HepG2 (cell line): ENCODE results near the gene ZNF770. TPM values are rescaled to one million over a fixed set of nuclear protein-coding genes. Genes with fewer than 3 reads are reported as not detected.

Experiments
- ATAC-seq: fragments of 200-7000 bp; cut with Tn5 transposase; 3 replicates; pipeline ENCODE4 v1.9.1; 2020; ENCODE audit warnings: mild to moderate bottlenecking, moderate library complexity
- BruUV-seq: library from RNA; stranded (reverse); fragments of 400-500 nt; replicated peaks from 2 replicates; lab custom pipeline; 2021; lab: Mats Ljungman, UMichigan
- CTCF ChIA-PET: fragments of 300-600 bp; formaldehyde crosslinking; extraction: SDS; loops from one replicate; lab custom pipeline; 2021; ENCODE audit warnings: low total read pairs, inconsistent platforms, low intra/inter-chr PET ratio; lab: Yijun Ruan, JAX
- POLR2A ChIA-PET: fragments of 350-600 bp; sonication (Branson Sonifier 250); formaldehyde crosslinking; loops from one replicate; lab custom pipeline; 2020; ENCODE audit warnings: antibody characterized with exemption, inconsistent platforms; lab: Yijun Ruan, JAX
- DNase-seq: peaks from one replicate; pipeline ENCODE4 v3.0.0-alpha.2; 2015; ENCODE audit warnings: low spot score
- FAIRE-seq: peaks from 3 replicates; lab custom pipeline; 2011; peaks lifted over from hg19 to GRCh38; lab: Jason Lieb, UNC
- H2AFZ ChIP-seq: one replicate; pipeline ENCODE4 v1.6.1; 2011; ENCODE audit warnings: low read length, inconsistent platforms
- H3K27ac ChIP-seq: fragments of 300-600 bp; 3 replicates; pipeline ENCODE4 v1.8.0; 2011; ENCODE audit warnings: mixed run types, mild to moderate bottlenecking, mixed read lengths, low read length, inconsistent platforms; ENCODE audit not compliant: insufficient read depth; ENCODE audit errors: extremely low read length
- H3K27me3 ChIP-seq, 2 experiments: fragments of 200-600 bp in 1 of 2; 2 replicates in 1 of 2; 3 replicates in 1 of 2; pipeline versions ENCODE4 v1.6.0 to v1.8.0; 2011; ENCODE audit warnings: low read length in 2 of 2, mild to moderate bottlenecking in 2 of 2, moderate library complexity in 2 of 2, inconsistent platforms in 1 of 2; ENCODE audit not compliant: insufficient read depth in 2 of 2, control insufficient read depth in 1 of 2
- H3K36me3 ChIP-seq, 2 experiments: fragments of 200-600 bp in 1 of 2; replicated peaks in 1 of 2; 2 replicates in 1 of 2; 3 replicates in 1 of 2; pipeline versions ENCODE4 v1.5.1 to v1.8.0; 2011; ENCODE audit warnings: low read length in 2 of 2, inconsistent platforms in 1 of 2; ENCODE audit not compliant: insufficient read depth in 2 of 2, control insufficient read depth in 1 of 2
- H3K4me1 ChIP-seq: 2 replicates; pipeline ENCODE4 v1.5.1; 2012; ENCODE audit warnings: low read length, inconsistent platforms; ENCODE audit not compliant: insufficient read depth
- H3K4me2 ChIP-seq: 2 replicates; pipeline ENCODE4 v1.6.0; 2011; ENCODE audit warnings: low read depth, low read length, inconsistent platforms
- H3K4me3 ChIP-seq, 3 experiments: fragments of 200-600 bp in 1 of 3; sonication (generic), shearing (Covaris generic) in 1 of 3; replicated peaks in 1 of 3; 2 replicates each; pipeline ENCODE4 v1.5.1; 2011 to 2016; ENCODE audit warnings: low read length in 3 of 3, inconsistent platforms in 2 of 3, low read depth in 2 of 3, mild to moderate bottlenecking in 2 of 3, control low read depth in 1 of 3, mixed read lengths in 1 of 3; ENCODE audit not compliant: insufficient read depth in 1 of 3
- H3K79me2 ChIP-seq: one replicate; pipeline ENCODE4 v1.6.1; 2011; ENCODE audit warnings: low read length, inconsistent platforms; ENCODE audit not compliant: insufficient read depth
- H3K9ac ChIP-seq: 2 replicates; pipeline ENCODE4 v1.6.0; 2011; ENCODE audit warnings: mild to moderate bottlenecking, low read depth, low read length, inconsistent platforms; ENCODE audit not compliant: insufficient read depth
- H3K9me3 ChIP-seq: 2 replicates; pipeline ENCODE4 v1.5.1; 2012; ENCODE audit warnings: mild to moderate bottlenecking, low read length
- H4K20me1 ChIP-seq: 2 replicates; pipeline ENCODE4 v1.6.0; 2011; ENCODE audit warnings: inconsistent platforms, mild to moderate bottlenecking, low read length, moderate library complexity; ENCODE audit not compliant: insufficient read depth
- CEBPG ChIP-seq: IDR thresholded peaks from 2 replicates; pipeline ENCODE4 v1.6.1; 2016
- CHD2 ChIP-seq: IDR thresholded peaks from 2 replicates; pipeline ENCODE4 v1.6.1; 2011; ENCODE audit warnings: low read depth, low read length, improper control_type of control experiment
- HMG20A ChIP-seq: IDR thresholded peaks from 2 replicates; pipeline ENCODE4 v1.6.1; 2016; ENCODE audit warnings: borderline replicate concordance
- TRAFD1 ChIP-seq: sonication (generic); formaldehyde crosslinking; IDR thresholded peaks from 2 replicates; pipeline ENCODE4 v1.5.1; 2020; ENCODE audit warnings: missing genetic modification reagents, mild to moderate bottlenecking, borderline replicate concordance
- ZMAT5 ChIP-seq: sonication (generic); formaldehyde crosslinking; IDR thresholded peaks from 2 replicates; pipeline ENCODE4 v1.5.0; 2020; ENCODE audit warnings: mild to moderate bottlenecking, low read depth, missing genetic modification reagents, borderline replicate concordance
- ZNF18 ChIP-seq: sonication (generic); formaldehyde crosslinking; IDR thresholded peaks from 2 replicates; pipeline ENCODE4 v1.8.0; 2022; ENCODE audit warnings: mild to moderate bottlenecking, missing genetic modification reagents; ENCODE audit not compliant: insufficient replicate concordance
- ZNF577 ChIP-seq: sonication (generic); formaldehyde crosslinking; IDR thresholded peaks from 2 replicates; pipeline ENCODE4 v1.4.0; 2020; ENCODE audit warnings: mild to moderate bottlenecking, low read depth, missing genetic modification reagents, borderline replicate concordance
- ZNF644 ChIP-seq: IDR thresholded peaks from 2 replicates; pipeline ENCODE4 v1.6.1; 2016; ENCODE audit warnings: low read depth
- ZXDC ChIP-seq: sonication (generic); formaldehyde crosslinking; IDR thresholded peaks from 2 replicates; pipeline ENCODE4 v1.5.0; 2020; ENCODE audit warnings: mild to moderate bottlenecking, missing genetic modification reagents
- WGBS: methylation state at CpG from one replicate; pipeline ENCODE4 v1.1.6; 2017; ENCODE audit warnings: low lambda C conversion rate; 5-methylcytosine and 5-hydroxymethylcytosine counted together
- in situ Hi-C: cut with HindIII; loops from 2 replicates; pipeline ENCODE4 v1.10.0; 2017; ENCODE audit warnings: low pct_unique_long_range_greater_than_20kb; ENCODE audit not compliant: extremely low pct_ligation_motif_present
- intact Hi-C: fragments of 100-400 bp; cut with micrococcal nuclease; formaldehyde crosslinking; loops from one replicate; pipeline ENCODE4 v1.10.0; 2022; ENCODE audit not compliant: unreplicated experiment
- polyA plus RNA-seq, 8 experiments: library from polyadenylated mRNA; depleted of rRNA in 3 of 8; stranded (reverse) in 7 of 8; unstranded in 1 of 8; fragments of >200 nt; fragmentation: Illumina TruSeq in 4 of 8; extraction: Trizol in 4 of 8; gene quantifications; 2 replicates each; pipeline versions ENCODE4 v1.2.1 to v1.2.3, GENCODE V29; 2011 to 2016; ENCODE audit warnings: low read depth in 4 of 8, missing spikeins in 1 of 8, mixed read lengths in 1 of 8; ENCODE audit not compliant: insufficient read depth in 1 of 8
- total RNA-seq, 5 experiments: library from RNA; depleted of rRNA; stranded (reverse); fragments of >200 nt; fragmentation: Illumina TruSeq; extraction: Trizol; gene quantifications; 2 replicates each; pipeline ENCODE4 v1.2.3, GENCODE V29; 2016; ENCODE audit warnings: low read depth in 1 of 5

ZNF770 gene
- total and polyA plus RNA-seq, 2 of the 13 experiments (the other 11 are each of a cell fraction or from before 2014, with no cell fraction given), result 15.5 to 33.1 TPM

GRCh38 chr15:35019404-35020327, 31.6 kb upstream of the ZNF770 start:
- DNase-seq (no peak), ATAC-seq (no peak), FAIRE-seq (no peak)
- TF ChIP-seq ZNF577 (CRISPR knock-in tag) (no peak), HMG20A (CRISPR knock-in tag) (no peak), ZMAT5 (CRISPR knock-in tag) (no peak), ZNF644 (CRISPR knock-in tag) (no peak), ZXDC (no peak), CEBPG (no peak), CHD2 (no peak), TRAFD1 (CRISPR knock-in tag) (no peak), ZNF18 (CRISPR knock-in tag) (no peak)
- Histone ChIP-seq H3K4me3 (no peak overlapping the region), H3K9ac (no peak overlapping the region), H3K9me3 (no peaks in the 10 kb centered on the region), H4K20me1 (no peaks in the 10 kb centered on the region), H3K27me3 (no peaks in the 10 kb centered on the region), H2AFZ (no peak overlapping the region), H3K4me1 (no peaks in the 10 kb centered on the region), H3K27ac (no peak overlapping the region), H3K4me2 (no peak overlapping the region), H3K36me3 (no peaks in the 10 kb centered on the region), H3K79me2 (no peaks in the 10 kb centered on the region)
- no TSS peak for BruUV-seq
- in situ Hi-C loops (no loop called here), intact Hi-C loops (no loop called here)
- POLR2A ChIA-PET, result interaction anchor here (1.6 kb wide), 1 partner anchor 31 kb away, joined by 5 read pairs; no protein-coding TSS in a partner anchor
- WGBS, result 48% methylated on average over 6 of the region's 6 CpGs
- CTCF ChIA-PET, result no interaction called here
